Activated CD4-positive, CD25-positive, alpha-beta regulatory T cell treated with anti-CD3 and anti-CD28 coated beads, Interleukin-2, amount 50 U/mL, for 16 hours (primary cell): ENCODE results near the gene CAV3.

Experiments
- DNase-seq: peaks from one replicate; pipeline ENCODE4 v3.0.0-alpha.2; 2020; ENCODE audit warnings: low read depth, low spot score

The CAV3 gene

GRCh38 chr3:8794247-8794646 is 60.6 kb downstream of the CAV3 start:
- DNase-seq, result no peak
